IgD-negative memory B cell (primary cell): ENCODE data around the gene RANGAP1. TPM values are rescaled to one million over a fixed set of nuclear protein-coding genes. Genes with fewer than 3 reads are reported as not detected.
A peak's percentile ranks its signal among the peaks of the same experiment; 100 is the strongest.
"Not testable (repeated sequence)": the region's sequence is repeated elsewhere in the genome, so short reads cannot be mapped to it uniquely, and the experiment has no call there.

Experiments
- H3K27ac Mint-ChIP-seq, 3 donors: one replicate each; pipeline ENCODE4 v1.8.0; 2020 to 2022; ENCODE audit warnings: mild to moderate bottlenecking in 3 of 3, mixed read lengths in 3 of 3, moderate library complexity in 1 of 3
- H3K27me3 Mint-ChIP-seq: one replicate; pipeline ENCODE4 v1.8.0; 2021; ENCODE audit warnings: mixed read lengths
- H3K36me3 Mint-ChIP-seq: one replicate; pipeline ENCODE4 v1.8.0; 2020; ENCODE audit warnings: mild to moderate bottlenecking, mixed read lengths
- H3K4me1 Mint-ChIP-seq, 3 donors: one replicate each; pipeline ENCODE4 v1.8.0; 2020 to 2022; ENCODE audit warnings: mixed read lengths in 3 of 3, mild to moderate bottlenecking in 1 of 3
- H3K4me3 Mint-ChIP-seq, 4 donors: one replicate each; pipeline ENCODE4 v1.8.0; 2020 to 2022; ENCODE audit warnings: mild to moderate bottlenecking in 4 of 4, mixed read lengths in 4 of 4, moderate library complexity in 3 of 4
- H3K9me3 Mint-ChIP-seq, 3 donors: one replicate each; pipeline ENCODE4 v1.8.0; 2020 to 2021; ENCODE audit warnings: mixed read lengths in 3 of 3, mild to moderate bottlenecking in 1 of 3
- polyA plus RNA-seq: library from polyadenylated mRNA; unstranded; fragments of 300-500 nt; fragmentation: Illumina TruSeq; gene quantifications from one replicate; pipeline ENCODE4 v1.2.3, GENCODE V29; 2021

The RANGAP1 gene
- polyA plus RNA-seq, 1 donor from 2014 or later = 21.6 TPM

DNA sequence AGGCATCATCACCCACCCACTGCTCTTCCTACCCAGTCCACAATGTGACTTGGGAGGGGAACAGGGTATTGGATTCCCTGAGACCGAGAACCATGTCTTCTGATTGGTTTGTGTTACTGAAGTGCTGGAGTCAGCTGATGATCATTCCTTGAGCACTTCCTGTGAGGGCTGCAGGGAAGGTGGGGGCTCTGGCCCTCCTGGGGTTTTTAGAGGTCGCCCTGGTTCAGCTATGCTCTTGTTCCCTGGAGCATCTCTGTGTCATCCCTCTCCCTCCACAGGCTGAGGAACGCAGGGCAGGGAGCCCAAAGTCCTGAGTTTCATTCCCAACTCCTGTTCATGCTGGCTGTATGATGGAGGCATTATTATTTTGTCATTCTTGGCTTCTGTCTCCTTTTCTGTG, 22.1 kb upstream of the RANGAP1 start:
- Mint-ChIP-seq H3K4me3 (peak overlapping the region in 1 of 4 donors; percentile 43), H3K27ac (peak overlapping the region in 1 of 3 donors; percentile 39), H3K27me3 (no peaks in the 10 kb centered on the region), H3K4me1 (peaks cover 9 to 28% (median 18%) of the 10 kb centered on the region in 3 donors), H3K9me3 (no peaks in the 10 kb centered on the region), H3K36me3 (peaks cover 2% of the 10 kb centered on the region)

- H3K36me3 Mint-ChIP-seq = no peaks in the 10 kb centered on the region
- peaks cover 19 to 30% (median 20%) of the 10 kb centered on the region in 3 donors for H3K4me1 Mint-ChIP-seq
- no peaks in the 10 kb centered on the region for H3K27me3 Mint-ChIP-seq
- no peak overlapping the region for H3K27ac Mint-ChIP-seq
- no peak overlapping the region for H3K4me3 Mint-ChIP-seq
- no peaks in the 10 kb centered on the region for H3K9me3 Mint-ChIP-seq
These were observed 19.7 kb upstream of the RANGAP1 start for GRCh38 chr22:41305646-41306045.

DNA sequence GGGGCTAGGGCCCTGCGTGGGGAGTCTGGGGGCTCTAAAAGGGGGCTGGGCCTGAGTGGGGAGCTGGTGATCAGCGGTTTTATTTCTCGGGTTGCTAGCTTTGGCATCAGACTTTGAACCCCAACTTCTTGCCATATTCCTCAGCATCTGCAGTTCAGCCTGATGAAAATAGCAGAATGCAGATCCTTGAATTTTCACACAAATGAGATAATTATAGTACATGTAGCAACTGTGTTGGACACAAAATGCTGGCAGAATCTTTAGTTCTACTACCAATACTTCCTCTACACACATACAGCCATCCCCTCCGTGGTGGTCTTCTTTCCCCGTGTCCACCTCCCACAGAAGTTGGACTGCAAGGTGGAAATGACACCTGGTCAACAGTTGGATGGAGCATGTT, 16.8 kb upstream of the RANGAP1 start:
- Mint-ChIP-seq H3K27ac (peak overlapping the region; percentile 41 to 80 (median 72)), H3K4me3 (peak overlapping the region; percentile 78 to 93 (median 88)), H3K27me3 (no peaks in the 10 kb centered on the region), H3K4me1 (peaks cover 16 to 26% (median 19%) of the 10 kb centered on the region in 3 donors), H3K36me3 (no peaks in the 10 kb centered on the region), H3K9me3 (no peaks in the 10 kb centered on the region)

- Mint-ChIP-seq H3K36me3 (no peaks in the 10 kb centered on the region), H3K4me1 (peaks cover 16 to 23% (median 19%) of the 10 kb centered on the region in 3 donors), H3K9me3 (no peaks in the 10 kb centered on the region), H3K27me3 (no peaks in the 10 kb centered on the region), H3K4me3 (peak overlapping the region; percentile 78 to 93 (median 88)), H3K27ac (peak overlapping the region; percentile 41 to 80 (median 72))
These were observed 16.2 kb upstream of the RANGAP1 start for GRCh38 chr22:41302021-41302767.

DNA sequence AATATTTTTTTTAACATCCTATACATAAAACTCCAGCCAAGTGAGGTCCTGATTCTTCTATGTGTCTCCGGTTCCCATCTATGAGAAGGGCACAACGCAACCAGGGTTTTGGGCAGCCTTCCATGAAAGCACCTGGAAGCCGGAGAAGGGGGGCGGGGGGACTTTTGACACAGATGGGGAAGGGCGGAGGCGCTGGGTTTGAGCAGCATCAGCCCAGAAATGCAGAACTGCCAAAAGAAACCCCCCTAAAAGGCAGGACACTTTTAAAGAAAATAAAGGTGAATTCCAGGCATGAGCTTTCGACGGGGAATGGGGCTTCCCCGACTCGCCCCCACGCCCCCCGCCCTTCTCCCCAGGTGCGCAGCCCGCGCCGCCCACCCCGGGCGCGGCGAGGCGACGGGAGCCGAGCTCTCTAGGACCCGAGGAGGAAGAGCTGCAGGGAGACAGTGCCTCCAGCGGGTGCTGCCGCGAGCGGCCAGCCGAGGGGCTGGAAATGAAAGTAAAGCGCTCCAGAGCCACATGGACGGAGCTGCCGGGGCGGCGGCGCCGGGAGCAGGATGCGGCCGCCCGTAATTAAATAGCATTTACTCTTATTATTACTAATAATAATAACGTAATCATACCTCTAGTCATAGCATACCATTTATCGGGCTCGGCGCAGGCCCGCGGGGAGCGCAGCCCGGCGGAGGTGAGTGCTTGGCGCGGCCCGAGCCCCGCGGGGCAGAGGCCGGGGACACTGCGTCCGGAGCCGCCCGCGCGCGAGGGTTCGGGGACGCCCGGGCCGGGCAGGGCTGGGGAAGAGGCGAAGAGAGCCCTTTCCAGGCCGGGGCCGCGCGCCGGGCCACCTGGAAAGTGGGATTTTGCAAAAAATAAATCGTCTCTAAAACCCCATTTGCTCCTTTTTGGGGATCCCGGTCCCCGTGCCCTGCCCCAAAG, 15.4 kb upstream of the RANGAP1 start, which contains the start of gene ZC3H7B:
Gene ZC3H7B (plus strand): TSS at position 441 of the 936 bp plus-strand sequence. CDS start 19,136 bp downstream, outside the sequence.
- no peaks in the 10 kb centered on the region for H3K27me3 Mint-ChIP-seq
- peak within 1 kb of the TSS; percentile 21 to 95 (median 90) for H3K27ac Mint-ChIP-seq
- peak within 1 kb of the TSS; percentile 78 to 94 (median 92) for H3K4me3 Mint-ChIP-seq
- no peaks in the 10 kb centered on the region for H3K9me3 Mint-ChIP-seq
- H3K4me1 Mint-ChIP-seq = peaks cover 15 to 22% (median 19%) of the 10 kb centered on the region in 3 donors
- no peaks in the 10 kb centered on the region for H3K36me3 Mint-ChIP-seq

DNA sequence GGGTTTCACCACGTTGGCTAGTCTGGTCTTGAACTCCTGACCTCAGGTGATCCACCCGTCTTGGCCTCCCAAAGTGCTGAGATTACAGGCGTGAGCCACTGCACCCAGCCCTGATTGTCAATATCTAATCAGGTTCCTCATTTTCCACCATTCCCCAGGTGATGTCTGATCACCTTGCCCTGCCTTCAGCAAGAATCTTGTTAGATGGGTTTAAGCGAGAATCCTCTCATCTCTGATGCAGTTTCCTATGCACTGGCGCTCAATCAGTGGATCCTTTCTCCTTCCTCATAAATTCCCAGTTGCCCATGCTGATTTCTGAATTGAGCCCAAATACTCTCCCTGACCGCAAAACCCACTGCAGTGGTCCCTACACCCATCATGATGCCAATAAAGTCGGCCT, 14.7 kb upstream of the RANGAP1 start:
- peak overlapping the region; percentile 21 to 95 (median 90) for H3K27ac Mint-ChIP-seq
- peaks cover 11 to 19% (median 19%) of the 10 kb centered on the region in 3 donors for H3K4me1 Mint-ChIP-seq
- no peaks in the 10 kb centered on the region for H3K9me3 Mint-ChIP-seq
- no peaks in the 10 kb centered on the region for H3K27me3 Mint-ChIP-seq
- no peaks in the 10 kb centered on the region for H3K36me3 Mint-ChIP-seq
- H3K4me3 Mint-ChIP-seq = peak overlapping the region; percentile 60 to 94 (median 78)

DNA sequence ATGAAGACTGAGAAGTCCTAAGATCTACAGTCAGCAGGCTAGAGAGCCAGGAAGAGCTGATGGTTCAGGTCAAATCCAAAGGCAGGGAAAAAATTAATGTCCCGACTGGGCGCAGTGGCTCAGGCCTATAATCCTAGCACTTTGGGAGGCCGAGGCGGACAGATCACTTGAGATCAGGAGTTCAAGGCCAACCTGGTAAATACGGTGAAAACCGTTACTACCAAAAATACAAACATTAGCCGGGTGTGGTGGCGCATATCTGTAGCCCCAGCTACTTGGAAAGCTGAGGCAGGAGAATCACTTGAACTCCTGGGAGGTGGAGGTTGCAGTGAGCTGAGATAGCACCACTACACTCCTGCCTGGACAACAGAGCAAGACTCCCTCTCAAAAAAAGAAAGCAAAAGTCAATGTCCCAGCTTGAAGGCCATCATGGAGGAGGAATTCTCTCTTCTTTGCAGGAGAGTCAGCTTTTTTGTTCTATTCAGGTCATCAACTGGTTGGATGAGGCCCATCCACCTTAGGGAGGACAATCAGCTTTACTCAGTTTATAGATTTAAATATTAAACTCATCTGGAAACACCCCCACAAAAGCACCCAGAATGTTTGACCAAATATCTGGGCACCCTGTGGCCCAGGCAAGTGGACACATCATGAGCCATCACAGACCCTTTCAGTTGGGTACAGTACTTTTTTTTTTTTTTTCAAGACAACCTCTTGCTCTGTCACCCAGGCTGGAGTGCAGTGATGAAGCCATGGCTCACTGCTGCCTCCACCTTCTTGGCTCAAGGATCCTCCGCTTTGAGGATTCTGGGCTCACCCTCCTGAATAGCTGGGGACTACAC, 11.1 kb upstream of the RANGAP1 start:
- Mint-ChIP-seq H3K36me3 (no peaks in the 10 kb centered on the region), H3K27ac (no peak overlapping the region), H3K4me1 (peaks cover 5% of the 10 kb centered on the region in 3 donors), H3K27me3 (no peaks in the 10 kb centered on the region), H3K4me3 (no peak overlapping the region), H3K9me3 (no peaks in the 10 kb centered on the region)

DNA sequence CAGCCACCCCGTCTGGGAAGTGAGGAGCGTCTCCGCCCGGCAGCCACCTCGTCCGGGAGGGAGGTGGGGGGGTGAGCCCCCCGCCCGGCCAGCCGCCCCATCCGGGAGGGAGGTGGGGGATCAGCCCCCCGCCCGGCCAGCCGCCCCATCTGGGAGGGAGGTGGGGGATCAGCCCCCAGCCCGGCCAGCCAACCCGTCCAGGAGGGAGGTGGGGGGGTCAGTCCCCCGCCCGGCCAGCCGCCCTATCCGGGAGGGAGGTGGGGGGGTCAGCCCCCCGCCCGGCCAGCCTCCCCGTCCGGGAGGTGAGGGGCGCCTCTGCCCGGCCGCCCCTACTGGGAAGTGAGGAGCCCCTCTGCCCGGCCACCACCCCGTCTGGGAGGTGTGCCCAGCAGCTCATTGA, 8.8 kb upstream of the RANGAP1 start:
- H3K36me3 Mint-ChIP-seq, H3K4me3 Mint-ChIP-seq, H3K4me1 Mint-ChIP-seq, H3K9me3 Mint-ChIP-seq, H3K27ac Mint-ChIP-seq, H3K27me3 Mint-ChIP-seq: not testable (repeated sequence)

GRCh38 chr22:41290262-41291221, 4.6 kb upstream of the RANGAP1 start:
- no peaks in the 10 kb centered on the region for H3K9me3 Mint-ChIP-seq
- no peaks in the 10 kb centered on the region for H3K27me3 Mint-ChIP-seq
- H3K4me1 Mint-ChIP-seq = peaks cover 5 to 8% (median 6%) of the 10 kb centered on the region in 3 donors
- H3K4me3 Mint-ChIP-seq = no peak overlapping the region
- no peaks in the 10 kb centered on the region for H3K36me3 Mint-ChIP-seq
- no peak overlapping the region for H3K27ac Mint-ChIP-seq

DNA sequence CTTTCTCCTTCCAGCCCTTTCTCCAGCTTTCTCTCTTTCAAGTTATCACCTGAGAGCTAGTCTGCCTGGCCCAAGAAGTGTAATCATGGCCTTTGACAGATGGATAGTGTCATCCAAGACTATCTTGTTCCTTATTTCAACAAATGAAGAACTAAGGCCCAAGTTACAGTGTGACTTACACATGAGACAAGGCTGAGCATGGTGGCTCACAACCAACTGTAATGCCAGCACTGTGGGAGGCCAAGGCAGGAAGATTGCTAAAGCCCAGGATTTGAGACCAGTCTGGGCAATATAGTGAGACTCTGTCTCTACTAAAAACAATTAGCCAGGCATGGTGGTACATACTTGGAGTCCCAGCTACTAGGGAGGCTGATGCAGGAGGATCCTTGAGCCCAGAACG, 3.7 kb upstream of the RANGAP1 start:
- no peaks in the 10 kb centered on the region for H3K9me3 Mint-ChIP-seq
- no peak overlapping the region for H3K27ac Mint-ChIP-seq
- H3K27me3 Mint-ChIP-seq = no peaks in the 10 kb centered on the region
- H3K36me3 Mint-ChIP-seq = no peaks in the 10 kb centered on the region
- H3K4me1 Mint-ChIP-seq = peaks cover 8 to 12% (median 9%) of the 10 kb centered on the region in 3 donors
- peak overlapping the region in 2 of 4 donors; percentile 52 to 55 for H3K4me3 Mint-ChIP-seq

DNA sequence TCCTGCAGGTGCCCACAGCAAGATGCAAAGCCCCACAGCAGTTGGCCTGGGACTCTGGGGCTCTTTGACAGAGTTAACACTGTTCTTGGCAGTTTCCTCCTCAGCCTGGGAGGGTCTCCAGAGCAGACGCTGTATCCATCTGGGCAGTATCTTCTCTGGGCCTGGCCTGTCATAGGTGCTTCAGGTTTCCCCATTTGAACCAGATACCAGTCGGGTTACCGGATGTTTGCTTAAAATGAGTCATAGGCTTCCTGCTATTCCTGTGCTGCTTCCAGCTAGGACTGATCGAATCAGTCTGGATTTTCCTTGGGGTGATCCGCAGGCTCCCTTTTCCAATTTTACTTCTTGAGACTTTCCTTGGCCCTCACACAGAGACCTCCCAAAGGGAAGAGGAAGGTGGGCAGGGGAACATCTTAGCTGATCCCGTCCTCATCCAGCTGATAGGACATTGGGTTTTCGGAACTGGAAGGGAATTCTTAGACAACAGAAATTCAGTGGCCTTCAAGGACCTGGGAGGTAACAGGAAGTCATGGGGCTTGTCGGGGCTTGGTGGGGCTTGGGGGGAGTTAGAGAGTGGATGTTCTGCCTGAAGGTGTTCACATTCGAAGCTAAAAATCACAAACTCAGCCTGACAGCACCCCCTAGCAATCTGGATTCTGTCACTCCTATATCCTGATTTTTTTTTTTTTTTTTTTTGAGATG, 2.4 kb upstream of the RANGAP1 start:
- Mint-ChIP-seq H3K36me3 (no peaks in the 10 kb centered on the region), H3K27ac (no peak overlapping the region), H3K27me3 (no peaks in the 10 kb centered on the region), H3K9me3 (no peaks in the 10 kb centered on the region), H3K4me1 (peaks cover 11 to 15% (median 13%) of the 10 kb centered on the region in 3 donors), H3K4me3 (peak overlapping the region; percentile 45 to 80 (median 68))

GRCh38 chr22:41286639-41287091, 678 bp upstream of the RANGAP1 start:
- Mint-ChIP-seq H3K4me3 (peak overlapping the region; percentile 95 to 99 (median 96)), H3K27ac (peak overlapping the region; percentile 94 to 100 (median 97)), H3K4me1 (peaks cover 11 to 16% (median 15%) of the 10 kb centered on the region in 3 donors), H3K27me3 (no peaks in the 10 kb centered on the region), H3K36me3 (peaks cover 2% of the 10 kb centered on the region), H3K9me3 (no peaks in the 10 kb centered on the region)

GRCh38 chr22:41285441-41285819, 557 bp downstream of the RANGAP1 start:
- Mint-ChIP-seq H3K27me3 (no peaks in the 10 kb centered on the region), H3K36me3 (peaks cover 2% of the 10 kb centered on the region), H3K27ac (peak overlapping the region; percentile 94 to 100 (median 96))

More at GRCh38 chr22:41285441-41285819, 557 bp downstream of the RANGAP1 start:
- Mint-ChIP-seq H3K9me3 (no peaks in the 10 kb centered on the region), H3K4me3 (peak overlapping the region; percentile 95 to 99 (median 96)), H3K4me1 (peaks cover 12 to 16% (median 15%) of the 10 kb centered on the region in 3 donors)
